ENCODE measurements around the gene GRM4. TPM values are rescaled to one million over a fixed set of nuclear protein-coding genes. Genes with fewer than 3 reads are reported as not detected.

GRM4 gene
- total RNA-seq, 4 donors from 2014 or later = not detected

DNA sequence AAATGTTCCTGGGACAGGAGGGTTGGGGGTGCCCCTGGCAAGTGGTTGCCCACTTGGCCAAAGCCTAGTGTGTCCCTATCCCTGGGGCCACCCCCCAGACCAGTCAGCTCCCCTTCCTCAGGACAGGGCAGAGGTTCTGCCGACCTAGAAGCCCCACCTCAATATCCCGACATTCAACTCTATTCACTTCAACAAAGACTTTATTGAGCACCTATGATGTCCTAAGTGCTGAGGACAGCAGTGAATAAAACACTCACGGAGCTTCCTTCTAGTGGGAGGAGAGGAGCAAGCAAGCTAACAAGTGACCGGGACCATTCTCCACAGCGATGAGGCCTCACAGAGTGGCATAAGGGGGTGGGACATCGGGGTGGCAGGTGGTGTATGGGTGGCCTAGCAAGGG lies 52.7 kb downstream of the GRM4 start:
- no peak overlapping the region for H3K4me3 ChIP-seq
- no peaks in the 10 kb centered on the region for H3K9me3 ChIP-seq
- H3K27ac ChIP-seq = no peak overlapping the region
- DNase-seq (ENCODE audit: low spot score in 2 of 2) = no peak
- peaks cover 58% of the 10 kb centered on the region for H3K27me3 ChIP-seq
- H3K36me3 ChIP-seq = no peaks in the 10 kb centered on the region
- TF ChIP-seq CTCF (IDR thresholded peaks at IDR 0.05) = no peak
- TF ChIP-seq POLR2A (IDR thresholded peaks at IDR 0.05) = no peak
- TF ChIP-seq POLR2AphosphoS5 (IDR thresholded peaks at IDR 0.05) = no peak
- TF ChIP-seq EP300 (IDR thresholded peaks at IDR 0.05) = no peak
- peaks cover 1% of the 10 kb centered on the region for H3K4me1 ChIP-seq
- WGBS = 83% methylated on average over 6 of the region's 6 CpGs

DNA sequence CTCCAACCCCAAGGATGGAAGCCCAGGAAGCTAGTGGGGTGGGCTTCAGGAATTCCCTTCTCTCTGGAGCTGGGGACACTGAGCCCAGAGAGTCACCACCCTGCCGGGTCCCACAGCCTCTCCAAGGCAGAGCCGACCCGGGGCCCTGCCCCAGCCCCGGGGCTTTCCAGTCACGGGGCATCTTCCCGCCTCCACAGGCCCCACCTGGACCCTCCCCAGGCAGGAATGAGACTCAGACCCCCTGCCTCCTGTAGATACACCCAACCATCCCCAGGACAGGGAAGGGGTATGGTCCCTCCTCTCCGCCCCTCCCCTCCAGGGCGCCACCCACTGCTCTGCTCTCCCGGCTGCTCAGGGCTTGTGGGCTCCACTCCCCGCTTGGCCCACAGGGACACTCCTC lies 53.3 kb downstream of the GRM4 start:
- no peak overlapping the region for H3K27ac ChIP-seq
- DNase-seq (ENCODE audit: low spot score in 2 of 2) = no peak
- no peak overlapping the region for H3K4me3 ChIP-seq
- no peaks in the 10 kb centered on the region for H3K4me1 ChIP-seq
- peaks cover 56% of the 10 kb centered on the region for H3K27me3 ChIP-seq
- no peak for TF ChIP-seq POLR2AphosphoS5 (IDR thresholded peaks at IDR 0.05)
- H3K9me3 ChIP-seq = no peaks in the 10 kb centered on the region
- 54% methylated on average over 3 of the region's 10 CpGs for WGBS
- H3K36me3 ChIP-seq = no peaks in the 10 kb centered on the region

- H3K4me3 ChIP-seq = no peak overlapping the region
- H3K27ac ChIP-seq = no peak overlapping the region
- peaks cover 49% of the 10 kb centered on the region for H3K27me3 ChIP-seq
- TF ChIP-seq CTCF (IDR thresholded peaks at IDR 0.05) = no peak
- no peak for TF ChIP-seq POLR2AphosphoS5 (IDR thresholded peaks at IDR 0.05)
- no peak for DNase-seq (ENCODE audit: low spot score in 2 of 2)
- whole genome bisulfite sequencing = 91% methylated on average over 4 of the region's 5 CpGs
- no peaks in the 10 kb centered on the region for H3K4me1 ChIP-seq
- no peaks in the 10 kb centered on the region for H3K9me3 ChIP-seq
- no peaks in the 10 kb centered on the region for H3K36me3 ChIP-seq
These were observed 55.0 kb downstream of the GRM4 start for GRCh38 chr6:34090935-34091334.

DNA sequence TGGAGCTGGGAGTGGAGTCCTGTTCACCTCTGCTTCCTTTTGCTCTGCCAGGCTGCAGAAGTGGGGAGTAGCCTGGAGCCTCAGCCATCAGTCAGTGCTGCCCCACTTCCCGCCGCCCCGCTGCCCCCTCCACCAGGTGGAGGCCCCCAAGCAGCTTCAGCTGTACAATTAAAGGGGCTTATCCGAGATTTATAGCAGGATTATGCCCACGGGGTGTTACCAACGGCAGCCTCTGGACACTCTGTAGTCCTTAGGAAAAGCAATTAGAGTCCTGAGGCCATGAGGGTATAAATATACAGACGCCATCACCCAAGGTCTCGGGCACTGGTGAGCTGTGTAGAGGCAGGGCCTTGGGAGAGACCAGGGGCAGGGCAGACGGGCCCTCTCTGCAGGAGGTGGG lies 55.4 kb downstream of the GRM4 start:
- Histone ChIP-seq H3K27me3 (peaks cover 45% of the 10 kb centered on the region), H3K27ac (no peak overlapping the region), H3K4me1 (no peaks in the 10 kb centered on the region), H3K36me3 (no peaks in the 10 kb centered on the region), H3K4me3 (no peak overlapping the region), H3K9me3 (no peaks in the 10 kb centered on the region)
- DNase-seq (ENCODE audit: low spot score in 2 of 2) = no peak
- TF ChIP-seq POLR2AphosphoS5 (IDR thresholded peaks at IDR 0.05) (no peak), POLR2A (IDR thresholded peaks at IDR 0.05) (no peak), EP300 (IDR thresholded peaks at IDR 0.05) (no peak), CTCF (IDR thresholded peaks at IDR 0.05) (no peak)
- WGBS = 80% methylated on average over 2 of the region's 9 CpGs

GRCh38 chr6:34086558-34086957 lies 59.3 kb downstream of the GRM4 start:
- Histone ChIP-seq H3K36me3 (no peaks in the 10 kb centered on the region), H3K27ac (no peak overlapping the region), H3K27me3 (peaks cover 5% of the 10 kb centered on the region), H3K4me3 (no peak overlapping the region), H3K9me3 (no peaks in the 10 kb centered on the region), H3K4me1 (no peaks in the 10 kb centered on the region)
- no peak for TF ChIP-seq POLR2A (IDR thresholded peaks at IDR 0.05)
- TF ChIP-seq EP300 (IDR thresholded peaks at IDR 0.05) = no peak
- TF ChIP-seq CTCF (IDR thresholded peaks at IDR 0.05) = no peak
- no peak for TF ChIP-seq POLR2AphosphoS5 (IDR thresholded peaks at IDR 0.05)
- WGBS = 92% methylated on average over 1 of the region's 2 CpGs
- DNase-seq (ENCODE audit: low spot score in 2 of 2) = no peak

GRCh38 chr6:34085453-34086170 lies 60.3 kb downstream of the GRM4 start:
- Histone ChIP-seq H3K36me3 (no peaks in the 10 kb centered on the region), H3K27me3 (no peaks in the 10 kb centered on the region), H3K27ac (no peak overlapping the region), H3K4me3 (no peak overlapping the region), H3K9me3 (no peaks in the 10 kb centered on the region), H3K4me1 (no peaks in the 10 kb centered on the region)
- no peak for DNase-seq (ENCODE audit: low spot score in 2 of 2)
- 95% methylated on average over 12 of the region's 14 CpGs for WGBS
- TF ChIP-seq EP300 (IDR thresholded peaks at IDR 0.05) (no peak), POLR2A (IDR thresholded peaks at IDR 0.05) (no peak), CTCF (IDR thresholded peaks at IDR 0.05) (no peak), POLR2AphosphoS5 (IDR thresholded peaks at IDR 0.05) (no peak)
